Calu3 (cell line): ENCODE data around the gene SPOCK1. TPM values are rescaled to one million over a fixed set of nuclear protein-coding genes. Genes with fewer than 3 reads are reported as not detected.

Experiments used
- BruUV-seq: library from RNA; stranded (reverse); fragments of 400-500 nt; replicated peaks from 2 replicates; lab custom pipeline; 2021; lab: Mats Ljungman, UMichigan
- CTCF ChIA-PET: fragments of 300-600 bp; sonication (Branson Sonifier 250); formaldehyde crosslinking; loops from one replicate; lab custom pipeline; 2022; ENCODE audit warnings: antibody characterized with exemption; lab: Charles Lee
- DNase-seq: peaks from one replicate; pipeline ENCODE4 v3.0.0; 2022
- H3K27ac Mint-ChIP-seq: one replicate; pipeline ENCODE4 v1.8.0; 2022; ENCODE audit warnings: mixed read lengths; ENCODE audit not compliant: unreplicated experiment
- H3K27me3 Mint-ChIP-seq: one replicate; pipeline ENCODE4 v1.8.0; 2022; ENCODE audit warnings: mixed read lengths; ENCODE audit not compliant: unreplicated experiment
- H3K36me3 Mint-ChIP-seq: one replicate; pipeline ENCODE4 v1.8.0; 2022; ENCODE audit warnings: mild to moderate bottlenecking, moderate library complexity, mixed read lengths; ENCODE audit not compliant: insufficient read depth, unreplicated experiment
- H3K4me1 Mint-ChIP-seq: one replicate; pipeline ENCODE4 v1.8.0; 2022; ENCODE audit warnings: mild to moderate bottlenecking, low read depth, mixed read lengths; ENCODE audit not compliant: unreplicated experiment
- H3K4me3 Mint-ChIP-seq: one replicate; pipeline ENCODE4 v1.8.0; 2022; ENCODE audit warnings: mild to moderate bottlenecking, low read depth, moderate library complexity, mixed read lengths; ENCODE audit not compliant: unreplicated experiment
- H3K9me3 Mint-ChIP-seq: one replicate; pipeline ENCODE4 v1.8.0; 2022; ENCODE audit warnings: low read depth, mixed read lengths; ENCODE audit not compliant: unreplicated experiment
- CTCF ChIP-seq: fragments of 200-600 bp; IDR thresholded peaks from one replicate; pipeline ENCODE4 v1.8.0; 2022; ENCODE audit warnings: antibody characterized with exemption; ENCODE audit not compliant: unreplicated experiment
- intact Hi-C: fragments of 100-400 bp; cut with micrococcal nuclease; formaldehyde crosslinking; loops from one replicate; pipeline ENCODE4 v1.10.0; 2022; ENCODE audit not compliant: unreplicated experiment
- total RNA-seq: library from RNA; stranded (reverse); gene quantifications from 2 replicates; pipeline ENCODE4 v1.2.3, GENCODE V29; 2022

Gene SPOCK1
- total RNA-seq, 1 experiment from 2014 or later, result 3.2 TPM

DNA sequence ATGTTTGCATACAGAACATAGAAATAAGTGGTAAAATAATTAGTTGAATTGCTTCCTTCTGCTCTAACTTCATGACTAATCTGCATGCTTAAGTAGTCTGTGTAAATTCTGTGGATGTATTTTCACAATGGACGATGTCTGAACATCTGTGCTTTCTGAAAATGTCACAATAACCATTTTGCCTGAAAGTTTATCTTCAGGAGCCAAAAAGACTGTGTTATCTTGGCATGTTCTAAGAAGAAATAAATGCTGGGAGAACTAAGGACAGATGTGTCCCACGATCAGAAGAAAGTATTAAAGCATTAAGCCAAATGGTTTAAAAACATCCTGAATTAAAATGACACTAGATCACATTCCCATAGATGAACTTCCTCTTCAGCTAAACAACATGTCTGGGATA lies 397.6 kb downstream of the SPOCK1 start:
- H3K36me3 Mint-ChIP-seq, result no peaks in the 10 kb centered on the region
- no TSS peak for BruUV-seq
- H3K27me3 Mint-ChIP-seq, result no peaks in the 10 kb centered on the region
- H3K9me3 Mint-ChIP-seq, result no peaks in the 10 kb centered on the region
- TF ChIP-seq CTCF, result no peak
- DNase-seq, result no peak
- no peak overlapping the region for H3K27ac Mint-ChIP-seq
- intact Hi-C loops, result no loop called here
- H3K4me3 Mint-ChIP-seq, result no peak overlapping the region
- CTCF ChIA-PET, result no interaction called here
- H3K4me1 Mint-ChIP-seq, result peaks cover 1% of the 10 kb centered on the region

DNA sequence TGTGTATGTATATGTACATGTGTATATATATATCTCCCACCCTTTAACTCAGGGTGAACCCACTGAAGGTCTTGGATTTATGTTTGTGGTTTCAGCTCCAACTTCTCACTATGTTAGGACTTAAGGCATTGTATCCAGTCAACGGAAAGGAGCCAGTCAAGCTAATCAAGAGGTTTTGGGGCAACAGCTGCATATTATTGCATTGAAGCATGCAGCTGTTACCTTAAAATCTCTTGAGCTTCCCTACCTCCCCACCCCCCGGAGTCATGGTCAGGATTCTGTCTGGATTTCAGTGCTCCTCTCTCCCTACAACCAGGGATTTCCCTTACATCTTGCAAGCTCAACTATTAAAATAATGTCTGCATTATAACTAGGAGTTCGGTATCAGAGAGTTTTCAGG lies 399.5 kb downstream of the SPOCK1 start:
- no peak overlapping the region for H3K27ac Mint-ChIP-seq
- no peaks in the 10 kb centered on the region for H3K36me3 Mint-ChIP-seq
- no peak overlapping the region for H3K4me3 Mint-ChIP-seq
- peaks cover 5% of the 10 kb centered on the region for H3K4me1 Mint-ChIP-seq
- DNase-seq, result no peak
- TF ChIP-seq CTCF, result no peak
- CTCF ChIA-PET, result no interaction called here
- no TSS peak for BruUV-seq
- intact Hi-C loops, result no loop called here
- H3K27me3 Mint-ChIP-seq, result no peaks in the 10 kb centered on the region
- H3K9me3 Mint-ChIP-seq, result no peaks in the 10 kb centered on the region

- no peaks in the 10 kb centered on the region for H3K36me3 Mint-ChIP-seq
- CTCF ChIA-PET, result no interaction called here
- H3K4me1 Mint-ChIP-seq, result peaks cover 5% of the 10 kb centered on the region
- H3K27ac Mint-ChIP-seq, result no peak overlapping the region
- TF ChIP-seq CTCF, result no peak
- DNase-seq, result no peak
- no peaks in the 10 kb centered on the region for H3K9me3 Mint-ChIP-seq
- no peak overlapping the region for H3K4me3 Mint-ChIP-seq
- no peaks in the 10 kb centered on the region for H3K27me3 Mint-ChIP-seq
- intact Hi-C loops, result no loop called here
- no TSS peak for BruUV-seq
Observed at GRCh38 chr5:137098663-137099062, 400.5 kb downstream of the SPOCK1 start.

DNA sequence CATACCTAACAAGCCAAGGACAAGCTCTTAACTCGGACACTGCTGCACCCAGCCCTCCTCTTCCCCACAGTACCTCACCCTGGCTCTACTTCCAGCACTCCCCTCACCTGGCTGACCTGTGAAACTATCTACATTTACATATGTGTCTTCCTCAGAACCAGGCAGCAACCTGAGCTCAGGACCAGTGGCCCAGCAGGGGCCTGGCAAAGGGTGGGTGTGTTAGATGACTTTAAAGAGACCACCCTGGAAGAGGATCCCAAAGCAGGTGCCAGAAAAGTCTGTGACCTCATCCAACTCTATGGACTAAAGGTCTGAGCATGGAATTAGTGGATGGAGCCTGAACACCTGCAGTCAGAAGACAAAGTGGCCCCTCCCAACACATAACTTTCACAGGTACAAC lies 400.9 kb downstream of the SPOCK1 start:
- Mint-ChIP-seq H3K27me3 (no peaks in the 10 kb centered on the region), H3K4me3 (no peak overlapping the region), H3K9me3 (no peaks in the 10 kb centered on the region), H3K4me1 (peaks cover 7% of the 10 kb centered on the region), H3K27ac (no peak overlapping the region), H3K36me3 (no peaks in the 10 kb centered on the region)
- CTCF ChIA-PET, result no interaction called here
- intact Hi-C loops, result no loop called here
- no peak for TF ChIP-seq CTCF
- no TSS peak for BruUV-seq
- DNase-seq, result no peak

- Mint-ChIP-seq H3K27me3 (no peaks in the 10 kb centered on the region), H3K27ac (no peak overlapping the region), H3K9me3 (no peaks in the 10 kb centered on the region), H3K36me3 (no peaks in the 10 kb centered on the region), H3K4me3 (no peak overlapping the region), H3K4me1 (peaks cover 17% of the 10 kb centered on the region)
- no TSS peak for BruUV-seq
- CTCF ChIA-PET, result no interaction called here
- no peak for DNase-seq
- TF ChIP-seq CTCF, result no peak
- intact Hi-C loops, result no loop called here
Observed at GRCh38 chr5:137097203-137097602, 401.9 kb downstream of the SPOCK1 start.
